Prostate gland (tissue), 1 donor: Measurements from ENCODE around the gene PPP5C.
"Not testable (repeated sequence)": the region's sequence is repeated elsewhere in the genome, so short reads cannot be mapped to it uniquely, and the experiment has no call there.

Experiments
- POLR2A ChIP-seq: fragments of 450-650 bp; IDR thresholded peaks from one replicate; pipeline ENCODE4 v1.6.1; 2016; ENCODE audit warnings: antibody characterized with exemption, mild to moderate bottlenecking
- POLR2AphosphoS5 ChIP-seq: sonication (generic); formaldehyde crosslinking; IDR thresholded peaks from one replicate; pipeline ENCODE4 v1.6.1; 2017; ENCODE audit warnings: antibody characterized with exemption

DNA sequence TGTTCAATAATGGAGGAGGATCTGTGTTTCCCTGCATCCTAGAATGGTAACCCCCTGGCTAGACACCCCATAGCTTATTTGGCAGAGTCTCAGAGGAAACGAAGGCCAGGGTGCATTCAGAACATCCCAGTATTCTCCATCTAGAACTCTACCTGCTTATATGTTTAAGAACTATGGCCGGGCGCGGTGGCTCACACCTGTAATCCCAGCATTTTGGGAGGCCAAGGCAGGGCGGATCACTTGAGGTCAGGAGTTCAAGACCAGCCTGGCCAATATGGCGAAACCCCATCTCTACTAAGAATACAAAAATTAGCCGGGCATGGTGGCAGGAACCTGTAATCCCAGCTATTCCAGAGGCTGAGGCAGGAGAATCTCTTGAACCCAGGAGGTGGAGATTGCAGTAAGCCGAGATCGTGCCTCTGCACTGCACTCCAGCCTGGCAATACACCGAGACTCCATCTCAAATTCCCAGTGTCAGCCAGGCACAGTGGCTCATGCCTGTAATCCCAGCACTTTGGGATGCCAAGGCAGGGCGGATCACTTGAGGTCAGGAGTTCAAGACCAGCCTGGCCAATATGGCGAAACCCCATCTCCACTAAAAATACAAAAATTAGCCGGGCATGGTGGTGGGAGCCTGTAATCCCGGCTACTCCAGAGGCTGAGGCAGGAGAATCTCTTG, 51.1 kb downstream of the PPP5C start:
- not testable (repeated sequence) for TF ChIP-seq POLR2AphosphoS5, POLR2A
